ENCODE data around the gene CEMIP. TPM values are rescaled to one million over a fixed set of nuclear protein-coding genes. Genes with fewer than 3 reads are reported as not detected.

The CEMIP gene
- total RNA-seq, 1 experiment from 2014 or later = 3.1 TPM

DNA sequence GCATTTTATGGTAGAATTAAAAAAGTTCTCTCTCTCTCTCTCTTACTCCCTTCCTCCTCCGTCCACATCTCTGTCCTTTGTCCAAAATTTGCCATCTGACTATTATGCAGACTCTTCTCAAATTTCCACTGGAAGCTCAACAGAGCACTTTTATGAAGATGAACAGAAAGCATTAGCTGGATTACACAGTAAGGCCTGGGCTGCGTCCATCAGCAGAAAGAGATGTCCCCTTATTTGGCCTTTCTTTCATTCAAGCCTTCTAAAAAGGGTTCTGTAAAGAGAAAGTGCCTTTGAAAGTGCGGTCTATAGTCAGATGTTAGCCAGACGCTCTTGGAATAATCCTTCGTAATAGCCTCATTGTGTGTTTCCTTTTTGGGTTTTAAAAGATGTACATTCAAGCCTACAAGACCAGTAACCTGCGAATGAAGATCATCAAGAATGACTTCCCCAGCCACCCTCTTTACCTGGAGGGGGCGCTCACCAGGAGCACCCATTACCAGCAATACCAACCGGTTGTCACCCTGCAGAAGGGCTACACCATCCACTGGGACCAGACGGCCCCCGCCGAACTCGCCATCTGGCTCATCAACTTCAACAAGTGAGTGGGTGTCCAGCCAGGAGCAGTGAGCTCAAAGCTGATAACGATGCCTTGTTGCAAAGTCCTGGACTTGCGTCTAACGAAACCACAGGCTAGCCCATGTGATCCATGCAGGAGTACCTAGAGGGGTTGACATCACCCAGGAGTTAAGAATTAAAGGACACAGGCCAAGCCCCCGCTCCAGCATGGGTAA, 157.3 kb downstream of the CEMIP start:
- Histone ChIP-seq H3K9me3 (ENCODE audit: low read length) (no peaks in the 10 kb centered on the region), H3K27ac (ENCODE audit: low read length) (no peak overlapping the region), H3K4me1 (ENCODE audit: insufficient read depth, low read length) (peaks cover 6% of the 10 kb centered on the region), H3K4me3 (ENCODE audit: low read length) (no peak overlapping the region), H3F3A (ENCODE audit: low read length, unreplicated experiment) (no peaks in the 10 kb centered on the region), H3K9ac (ENCODE audit: low read length) (no peak overlapping the region), H2AFZ (ENCODE audit: low read length) (no peak overlapping the region), H3K9me2 (replicated peaks; ENCODE audit: low read length) (no peaks in the 10 kb centered on the region), H3K27me3 (ENCODE audit: low read length) (no peaks in the 10 kb centered on the region), H3K36me3 (ENCODE audit: low read depth, low read length) (peaks cover 2% of the 10 kb centered on the region; the same call in 1 of the 2 replicates), H4K20me1 (ENCODE audit: low read length) (no peaks in the 10 kb centered on the region), H3K4me2 (ENCODE audit: low read length) (no peak overlapping the region), H3K79me2 (ENCODE audit: low read length) (no peaks in the 10 kb centered on the region)
- TF ChIP-seq, protein P1, sequence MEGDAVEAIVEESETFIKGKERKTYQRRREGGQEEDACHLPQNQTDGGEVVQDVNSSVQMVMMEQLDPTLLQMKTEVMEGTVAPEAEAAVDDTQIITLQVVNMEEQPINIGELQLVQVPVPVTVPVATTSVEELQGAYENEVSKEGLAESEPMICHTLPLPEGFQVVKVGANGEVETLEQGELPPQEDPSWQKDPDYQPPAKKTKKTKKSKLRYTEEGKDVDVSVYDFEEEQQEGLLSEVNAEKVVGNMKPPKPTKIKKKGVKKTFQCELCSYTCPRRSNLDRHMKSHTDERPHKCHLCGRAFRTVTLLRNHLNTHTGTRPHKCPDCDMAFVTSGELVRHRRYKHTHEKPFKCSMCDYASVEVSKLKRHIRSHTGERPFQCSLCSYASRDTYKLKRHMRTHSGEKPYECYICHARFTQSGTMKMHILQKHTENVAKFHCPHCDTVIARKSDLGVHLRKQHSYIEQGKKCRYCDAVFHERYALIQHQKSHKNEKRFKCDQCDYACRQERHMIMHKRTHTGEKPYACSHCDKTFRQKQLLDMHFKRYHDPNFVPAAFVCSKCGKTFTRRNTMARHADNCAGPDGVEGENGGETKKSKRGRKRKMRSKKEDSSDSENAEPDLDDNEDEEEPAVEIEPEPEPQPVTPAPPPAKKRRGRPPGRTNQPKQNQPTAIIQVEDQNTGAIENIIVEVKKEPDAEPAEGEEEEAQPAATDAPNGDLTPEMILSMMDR (conservative IDR thresholded peaks at IDR 0.05; ENCODE audit: low read depth, low read length) = no peak
- no peak for TF ChIP-seq EZH2 (IDR thresholded peaks at IDR 0.05; ENCODE audit: low read length, unreplicated experiment)
- TF ChIP-seq EZH2phosphoT487 (IDR thresholded peaks at IDR 0.05; ENCODE audit: borderline replicate concordance, low read length) = no peak
- DNase-seq (no peak), ATAC-seq (no peak)
- intact Hi-C loops (cut with micrococcal nuclease) = no loop called here
- CTCF ChIA-PET = no interaction called here
- POLR2A ChIA-PET (ENCODE audit: unreplicated experiment) = no interaction called here
- BruUV-seq (replicated peaks) = no TSS peak

DNA sequence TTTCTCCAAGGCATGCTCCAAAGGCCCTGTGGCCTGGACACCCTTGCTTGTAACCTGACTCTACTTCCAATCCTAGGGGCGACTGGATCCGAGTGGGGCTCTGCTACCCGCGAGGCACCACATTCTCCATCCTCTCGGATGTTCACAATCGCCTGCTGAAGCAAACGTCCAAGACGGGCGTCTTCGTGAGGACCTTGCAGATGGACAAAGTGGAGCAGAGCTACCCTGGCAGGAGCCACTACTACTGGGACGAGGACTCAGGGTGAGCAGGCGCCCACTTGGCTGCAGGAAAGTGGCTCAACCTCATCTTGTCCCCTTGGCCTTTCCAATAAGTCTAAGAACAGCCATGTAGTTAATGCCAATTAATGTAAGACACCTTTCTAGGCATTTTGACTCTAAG, 158.5 kb downstream of the CEMIP start:
- no peaks in the 10 kb centered on the region for H3K9me3 ChIP-seq (ENCODE audit: low read length)
- ATAC-seq (no peak), DNase-seq (no peak)
- intact Hi-C loops (cut with micrococcal nuclease) = no loop called here
- peaks cover 4% of the 10 kb centered on the region; the same call in 1 of the 2 replicates for H3K36me3 ChIP-seq (ENCODE audit: low read depth, low read length)
- no peaks in the 10 kb centered on the region for H3F3A ChIP-seq (ENCODE audit: low read length, unreplicated experiment)
- ChIA-PET POLR2A (ENCODE audit: unreplicated experiment) (no interaction called here), CTCF (no interaction called here)
- H3K9ac ChIP-seq (ENCODE audit: low read length) = no peak overlapping the region
- TF ChIP-seq EZH2phosphoT487 (IDR thresholded peaks at IDR 0.05; ENCODE audit: borderline replicate concordance, low read length) (no peak), EZH2 (IDR thresholded peaks at IDR 0.05; ENCODE audit: low read length, unreplicated experiment) (no peak)
- TF ChIP-seq, protein P1 (conservative IDR thresholded peaks at IDR 0.05; ENCODE audit: low read depth, low read length) = no peak
- H3K4me1 ChIP-seq (ENCODE audit: insufficient read depth, low read length) = peaks cover 6% of the 10 kb centered on the region
- no peaks in the 10 kb centered on the region for H4K20me1 ChIP-seq (ENCODE audit: low read length)
- no peaks in the 10 kb centered on the region for H3K27me3 ChIP-seq (ENCODE audit: low read length)
- H3K79me2 ChIP-seq (ENCODE audit: low read length) = no peaks in the 10 kb centered on the region
- no peak overlapping the region for H3K4me3 ChIP-seq (ENCODE audit: low read length)
- BruUV-seq (replicated peaks) = no TSS peak
- no peaks in the 10 kb centered on the region for H3K9me2 ChIP-seq (replicated peaks; ENCODE audit: low read length)
- no peak overlapping the region for H2AFZ ChIP-seq (ENCODE audit: low read length)
- no peak overlapping the region for H3K4me2 ChIP-seq (ENCODE audit: low read length)
- no peak overlapping the region for H3K27ac ChIP-seq (ENCODE audit: low read length)

DNA sequence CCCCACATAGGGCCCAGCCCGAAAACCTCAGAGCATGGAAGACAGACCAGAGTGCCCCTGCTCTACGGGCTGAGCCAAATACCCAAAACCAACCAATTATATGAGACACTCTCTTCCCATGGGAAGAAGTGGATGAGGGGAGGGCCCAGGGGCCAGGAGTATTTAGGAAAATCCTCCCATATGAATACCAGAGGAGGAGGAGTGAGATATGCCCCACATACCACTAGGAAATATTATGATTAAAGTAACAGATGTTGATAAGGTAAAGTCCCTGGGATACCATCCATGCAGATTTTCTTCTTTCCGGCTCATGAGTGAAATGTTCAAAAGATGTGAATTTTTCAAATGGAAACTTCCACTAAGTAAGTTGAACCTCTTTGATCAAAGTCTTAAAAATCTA, 160.0 kb downstream of the CEMIP start:
- TF ChIP-seq, protein P1 (conservative IDR thresholded peaks at IDR 0.05; ENCODE audit: low read depth, low read length) = no peak
- no peak for TF ChIP-seq EZH2 (IDR thresholded peaks at IDR 0.05; ENCODE audit: low read length, unreplicated experiment)
- TF ChIP-seq EZH2phosphoT487 (IDR thresholded peaks at IDR 0.05; ENCODE audit: borderline replicate concordance, low read length) = no peak
- Histone ChIP-seq H3K79me2 (ENCODE audit: low read length) (no peaks in the 10 kb centered on the region), H3K9me2 (replicated peaks; ENCODE audit: low read length) (no peaks in the 10 kb centered on the region), H3K27ac (ENCODE audit: low read length) (no peak overlapping the region), H2AFZ (ENCODE audit: low read length) (no peak overlapping the region), H3F3A (ENCODE audit: low read length, unreplicated experiment) (no peaks in the 10 kb centered on the region), H3K9ac (ENCODE audit: low read length) (no peak overlapping the region), H3K9me3 (ENCODE audit: low read length) (no peaks in the 10 kb centered on the region), H3K36me3 (ENCODE audit: low read depth, low read length) (peaks cover 4% of the 10 kb centered on the region; the same call in 1 of the 2 replicates), H3K4me2 (ENCODE audit: low read length) (no peak overlapping the region), H3K4me1 (ENCODE audit: insufficient read depth, low read length) (peaks cover 6% of the 10 kb centered on the region), H3K27me3 (ENCODE audit: low read length) (no peaks in the 10 kb centered on the region), H4K20me1 (ENCODE audit: low read length) (no peaks in the 10 kb centered on the region), H3K4me3 (ENCODE audit: low read length) (no peak overlapping the region)
- BruUV-seq (replicated peaks) = no TSS peak
- intact Hi-C loops (cut with micrococcal nuclease) = no loop called here
- POLR2A ChIA-PET (ENCODE audit: unreplicated experiment) = no interaction called here
- ATAC-seq = no peak
- DNase-seq = no peak
- CTCF ChIA-PET = no interaction called here

All from PC-3 (cell line).